Stomach (tissue), 9 donors: Measurements from ENCODE around the gene KIF21A. TPM values are rescaled to one million over a fixed set of nuclear protein-coding genes. Genes with fewer than 3 reads are reported as not detected.
A peak's percentile ranks its signal among the peaks of the same experiment; 100 is the strongest.

Experiments used
- DNase-seq, 2 donors: peaks; one replicate each; pipeline versions ENCODE4 v3.0.0 to v3.0.0-alpha.2; 2013 to 2019
- H3K27ac ChIP-seq, 5 donors: fragments of 200-600 bp in 4 of 5; sonication (generic) in 4 of 5; one replicate each; pipeline ENCODE4 v1.5.1; 2013 to 2019; ENCODE audit warnings: mild to moderate bottlenecking in 1 of 5, moderate library complexity in 1 of 5
- H3K27me3 ChIP-seq, 3 donors: fragments of 200-600 bp; sonication (generic); one replicate each; pipeline ENCODE4 v1.5.1; 2017 to 2019; ENCODE audit warnings: mixed run types in 1 of 3
- H3K36me3 ChIP-seq, 4 donors: fragments of 200-600 bp; sonication (generic); 1 replicate in 3 of 4; 2 replicates in 1 of 4; pipeline ENCODE4 v1.5.1; 2016 to 2019
- H3K4me1 ChIP-seq, 4 donors: fragments of 200-600 bp; sonication (generic); one replicate each; pipeline ENCODE4 v1.5.1; 2016 to 2019
- H3K4me3 ChIP-seq, 4 donors: fragments of 200-600 bp; sonication (generic) in 3 of 4; one replicate each; pipeline ENCODE4 v1.5.1; 2016 to 2019; ENCODE audit warnings: mild to moderate bottlenecking in 1 of 4
- H3K9me3 ChIP-seq, 4 donors: fragments of 200-600 bp; sonication (generic); one replicate each; pipeline ENCODE4 v1.5.1; 2016 to 2019
- CTCF ChIP-seq, 7 experiments: fragments of 450-650 bp in 4 of 7; fragments of 200-600 bp in 3 of 7; sonication (generic) in 3 of 7; IDR thresholded peaks; one replicate each; pipeline ENCODE4 v1.5.1; 2016 to 2019; ENCODE audit warnings: antibody characterized with exemption in 7 of 7, control low read depth in 2 of 7, mild to moderate bottlenecking in 1 of 7
- EP300 ChIP-seq: sonication (generic); formaldehyde crosslinking; IDR thresholded peaks from one replicate; pipeline ENCODE4 v1.6.1; 2017; ENCODE audit warnings: antibody characterized with exemption
- POLR2A ChIP-seq, 4 donors: fragments of 450-650 bp; IDR thresholded peaks; one replicate each; pipeline ENCODE4 v1.6.1; 2016; ENCODE audit warnings: antibody characterized with exemption in 4 of 4, control low read depth in 2 of 4, mild to moderate bottlenecking in 1 of 4, moderate library complexity in 1 of 4
- POLR2AphosphoS5 ChIP-seq, 3 donors: sonication (generic); formaldehyde crosslinking; IDR thresholded peaks; one replicate each; pipeline ENCODE4 v1.6.1; 2016; ENCODE audit warnings: antibody characterized with exemption in 3 of 3
- WGBS, 5 donors: extraction: QIAGEN DNeasy Blood & Tissue Kit in 3 of 5; methylation state at CpG; one replicate each; pipeline versions ENCODE4 v1.1.5 to v1.1.7; 2013 to 2018; 5-methylcytosine and 5-hydroxymethylcytosine counted together
- intact Hi-C: fragments of 100-400 bp; cut with DNase I; formaldehyde crosslinking; loops from one replicate; pipeline ENCODE4 v1.15.1; 2023; ENCODE audit warnings: low total_unique reads
- polyA plus RNA-seq, 3 donors: library from polyadenylated mRNA; stranded (reverse); fragments of 200-250 nt; gene quantifications; one replicate each; pipeline ENCODE4 v1.2.3, GENCODE V29; 2013
- total RNA-seq, 5 donors: library from RNA; depleted of rRNA; stranded (reverse); fragments of >200 nt; gene quantifications; one replicate each; pipeline versions ENCODE4 v1.1.0 to v1.2.3, GENCODE V29; 2014 to 2016
- donor health status: healthy with polysubstance abuse.
- donor health status: Bipolar disorder and iron deficiency.
- donor health status: healthy.

Gene KIF21A
- total and polyA plus RNA-seq, 8 donors = 4.9 to 45.9 (median 16.7) TPM

DNA sequence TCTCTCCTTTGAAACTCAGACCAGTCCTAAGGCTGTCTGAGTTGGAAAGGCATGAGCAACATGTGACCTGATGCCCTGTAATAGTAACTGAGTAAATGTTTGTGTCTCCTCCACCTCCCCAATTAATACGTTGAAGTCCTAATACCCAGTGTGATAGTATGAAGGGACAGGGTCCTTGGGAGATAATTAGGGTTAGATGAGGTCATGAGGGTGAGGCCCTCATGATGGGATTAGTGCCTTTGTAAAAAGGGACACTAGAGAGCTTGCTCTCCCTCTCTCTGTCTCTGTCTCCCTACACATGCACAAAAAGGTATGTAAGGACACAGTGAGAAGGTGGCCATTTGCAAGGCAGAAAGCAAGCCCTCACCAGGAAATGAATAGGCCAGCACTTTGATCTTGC lies 18.1 kb upstream of the KIF21A start:
- Histone ChIP-seq H3K4me3 (no peak overlapping the region), H3K27ac (no peak overlapping the region), H3K27me3 (no peaks in the 10 kb centered on the region), H3K9me3 (no peaks in the 10 kb centered on the region), H3K4me1 (no peaks in the 10 kb centered on the region), H3K36me3 (no peaks in the 10 kb centered on the region)
- 56 to 79% (median 69%) methylated on average over 1 of the region's 1 CpG for WGBS, 5 donors
- TF ChIP-seq POLR2A (IDR thresholded peaks at IDR 0.05) = no peak
- no peak for TF ChIP-seq EP300
- TF ChIP-seq CTCF (IDR thresholded peaks at IDR 0.05) = no peak
- TF ChIP-seq POLR2AphosphoS5 (IDR thresholded peaks at IDR 0.05) = no peak
- intact Hi-C loops = no loop called here
- DNase-seq = no peak

DNA sequence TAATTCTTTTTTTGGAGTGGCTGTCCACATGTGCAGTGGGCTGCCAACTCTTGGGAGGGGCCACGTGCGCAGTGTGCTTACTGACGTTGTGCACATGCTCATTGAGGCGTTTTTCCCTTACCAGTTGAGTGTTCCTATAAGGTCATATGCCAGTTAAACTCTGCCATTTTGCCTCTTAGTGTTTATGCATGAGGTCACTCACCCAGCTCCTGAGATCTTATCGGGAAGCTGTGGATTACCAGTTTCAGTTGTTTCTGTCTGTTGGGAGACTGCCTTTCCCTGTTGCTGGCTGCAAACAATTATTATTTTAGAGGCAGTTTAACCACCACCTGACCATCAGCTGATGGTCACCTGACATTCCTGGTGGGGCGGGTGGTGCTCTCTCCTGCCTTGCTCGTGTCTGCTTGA lies 16.1 kb upstream of the KIF21A start:
- no peaks in the 10 kb centered on the region for H3K9me3 ChIP-seq
- DNase-seq = no peak
- no peaks in the 10 kb centered on the region for H3K36me3 ChIP-seq
- TF ChIP-seq CTCF (IDR thresholded peaks at IDR 0.05) (no peak), POLR2AphosphoS5 (IDR thresholded peaks at IDR 0.05) (no peak), POLR2A (IDR thresholded peaks at IDR 0.05) (no peak), EP300 (no peak)
- H3K4me3 ChIP-seq = no peak overlapping the region
- H3K27ac ChIP-seq = no peak overlapping the region
- no peaks in the 10 kb centered on the region for H3K4me1 ChIP-seq
- no peaks in the 10 kb centered on the region for H3K27me3 ChIP-seq
- WGBS, 5 donors = 77 to 89% (median 86%) methylated on average over 7 of the region's 7 CpGs
- intact Hi-C loops = no loop called here

DNA sequence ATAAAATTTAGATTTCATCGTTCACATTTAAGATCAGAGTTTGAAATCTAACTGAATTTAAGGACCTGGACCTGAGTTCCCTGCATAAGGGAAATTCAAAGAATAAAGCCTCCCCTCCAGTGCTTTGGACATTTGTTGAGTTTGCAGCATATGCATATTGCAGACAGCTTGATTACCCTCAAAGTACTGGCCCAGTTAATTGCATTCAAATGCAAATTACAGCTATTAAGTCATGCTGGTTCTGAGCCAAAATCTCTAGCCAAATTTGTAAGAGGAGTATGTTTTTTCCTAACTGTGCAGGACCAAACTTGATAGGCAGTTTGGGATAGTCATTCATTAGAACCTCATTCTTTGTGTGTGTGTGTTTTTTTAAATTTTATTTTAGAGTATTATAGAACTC lies 9.1 kb upstream of the KIF21A start:
- Histone ChIP-seq H3K27me3 (no peaks in the 10 kb centered on the region), H3K27ac (no peak overlapping the region), H3K36me3 (no peaks in the 10 kb centered on the region), H3K4me3 (no peak overlapping the region), H3K9me3 (no peaks in the 10 kb centered on the region), H3K4me1 (no peaks in the 10 kb centered on the region)
- peak in 1 of 2 donors; percentile 37 for DNase-seq
- intact Hi-C loops = no loop called here
- WGBS, 5 donors = 18 to 31% (median 23%) methylated on average over 1 of the region's 1 CpG
- TF ChIP-seq POLR2A (IDR thresholded peaks at IDR 0.05) (no peak), EP300 (no peak), POLR2AphosphoS5 (IDR thresholded peaks at IDR 0.05) (no peak)

DNA sequence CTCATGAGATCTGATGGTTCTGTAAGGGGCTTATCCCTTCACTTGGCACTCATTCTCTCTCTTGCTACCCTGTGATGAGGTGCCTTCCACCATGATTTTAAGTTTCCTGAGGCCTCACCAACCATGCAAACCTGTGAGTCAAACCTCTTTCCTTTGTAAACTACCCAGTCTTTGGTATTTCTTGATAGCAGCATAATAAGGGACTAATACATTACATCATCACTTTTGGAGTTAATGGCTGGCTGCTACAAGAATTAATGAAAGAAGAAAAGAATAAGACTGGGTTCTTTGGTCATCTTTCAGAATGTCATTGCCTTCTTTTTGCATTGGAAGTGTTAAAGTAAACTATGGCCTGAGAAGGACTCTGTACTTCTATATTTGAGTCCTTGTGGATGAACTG lies 5.1 kb upstream of the KIF21A start:
- H3K27ac ChIP-seq = no peak overlapping the region
- no peaks in the 10 kb centered on the region for H3K36me3 ChIP-seq
- intact Hi-C loops = no loop called here
- H3K4me3 ChIP-seq = no peak overlapping the region
- peaks cover 6 to 15% (median 8%) of the 10 kb centered on the region in 4 donors for H3K4me1 ChIP-seq
- H3K9me3 ChIP-seq = no peaks in the 10 kb centered on the region
- TF ChIP-seq POLR2AphosphoS5 (IDR thresholded peaks at IDR 0.05) (no peak), EP300 (no peak)
- H3K27me3 ChIP-seq = no peaks in the 10 kb centered on the region
- DNase-seq = no peak

- intact Hi-C loops = no loop called here
- no peak for DNase-seq
- no peaks in the 10 kb centered on the region for H3K9me3 ChIP-seq
- H3K36me3 ChIP-seq = no peaks in the 10 kb centered on the region
- H3K27ac ChIP-seq = peak overlapping the region; percentile 91 to 98 (median 94)
- H3K4me1 ChIP-seq = peaks cover 6 to 33% (median 19%) of the 10 kb centered on the region in 4 donors
- H3K27me3 ChIP-seq = peaks cover 0 to 7% (median 0%) of the 10 kb centered on the region in 3 donors
- H3K4me3 ChIP-seq = peak overlapping the region; percentile 84 to 94 (median 88)
- no peak for TF ChIP-seq POLR2AphosphoS5 (IDR thresholded peaks at IDR 0.05)
- peak in 1 of 4 donors; percentile 14 for TF ChIP-seq POLR2A (IDR thresholded peaks at IDR 0.05)
Observed at GRCh38 chr12:39443929-39444209, 949 bp upstream of the KIF21A start.

- no peaks in the 10 kb centered on the region for H3K9me3 ChIP-seq
- H3K36me3 ChIP-seq = no peaks in the 10 kb centered on the region
- 1 to 3% (median 1%) methylated on average over 14 to 34 of the region's 34 CpGs for WGBS, 5 donors
- peak overlapping the region; percentile 91 to 98 (median 94) for H3K27ac ChIP-seq
- H3K4me1 ChIP-seq = peaks cover 6 to 33% (median 19%) of the 10 kb centered on the region in 4 donors
- peak overlapping the region; percentile 84 to 94 (median 88) for H3K4me3 ChIP-seq
- TF ChIP-seq POLR2AphosphoS5 (IDR thresholded peaks at IDR 0.05) (no peak), CTCF (IDR thresholded peaks at IDR 0.05) (no peak), EP300 (no peak), POLR2A (IDR thresholded peaks at IDR 0.05) (no peak)
- peaks cover 0 to 7% (median 0%) of the 10 kb centered on the region in 3 donors for H3K27me3 ChIP-seq
- DNase-seq = no peak
- intact Hi-C loops = no loop called here
Observed at GRCh38 chr12:39442831-39443080, 164 bp downstream of the KIF21A start.
